Measurements from ENCODE around the gene OR51A2. TPM values are rescaled to one million over a fixed set of nuclear protein-coding genes. Genes with fewer than 3 reads are reported as not detected.
"Not testable (repeated sequence)": the region's sequence is repeated elsewhere in the genome, so short reads cannot be mapped to it uniquely, and the experiment has no call there.

OR51A2 gene
- polyA plus RNA-seq (ENCODE audit: insufficient read length) = not detected
- long read RNA-seq, donor 1 = 0 reads
- long read RNA-seq, donor 2 = 0 reads
- long read RNA-seq, donor 3 = 0 reads
- long read RNA-seq, donor 4 = 0 reads
- long read RNA-seq, donor 5 = 0 reads
- long read RNA-seq, donor 6 = 0 reads
- long read RNA-seq, donor 7 = 0 reads
- long read RNA-seq, donor 8 = 0 reads

- DNase-seq = not testable (repeated sequence)
These were observed at the start of gene OR51A2 for GRCh38 chr11:4955613-4956012. TSS of gene OR51A2 (minus strand) at chr11:4955713. CDS start at chr11:4955713, 0 bp downstream.

DNA sequence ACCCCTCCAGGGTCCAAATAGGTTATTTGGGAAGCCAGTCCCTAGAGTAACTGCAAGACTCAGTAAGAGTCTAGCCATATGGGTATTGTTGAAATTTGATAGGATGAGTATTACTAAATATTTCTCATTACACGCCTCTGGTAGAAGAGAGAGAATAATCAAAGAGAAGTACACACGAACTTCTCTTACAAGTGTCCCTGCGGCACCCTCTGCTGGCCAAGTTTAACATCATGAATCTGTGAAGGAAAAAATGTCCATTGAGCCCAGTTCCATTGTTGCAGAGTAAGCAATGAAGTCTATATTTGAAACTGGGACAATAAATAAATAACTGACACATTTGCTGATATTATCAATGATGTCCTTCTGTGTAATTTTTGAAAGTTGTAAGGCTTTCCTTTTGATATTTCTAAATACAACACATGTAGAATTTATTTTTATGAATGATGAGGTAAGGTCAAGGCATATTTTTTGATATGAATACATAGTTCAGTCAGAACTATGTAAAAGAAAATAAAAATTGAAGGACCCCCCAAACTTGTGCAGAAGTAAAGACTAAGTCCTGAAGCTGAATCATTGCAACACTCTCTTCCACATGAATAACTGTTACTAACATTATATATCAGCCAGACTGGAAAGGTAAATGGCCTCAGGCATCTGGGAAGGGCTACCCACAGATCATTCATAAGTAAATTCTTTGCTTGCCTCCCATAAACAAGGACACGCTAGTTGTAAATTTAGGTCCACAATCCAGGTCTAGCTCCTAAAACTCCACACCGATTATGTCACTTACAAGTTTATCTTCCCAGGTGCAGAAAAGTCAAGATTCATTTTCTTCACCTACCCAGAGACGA lies 49.1 kb upstream of the OR51A2 start:
- DNase-seq = peak; percentile 72

DNA sequence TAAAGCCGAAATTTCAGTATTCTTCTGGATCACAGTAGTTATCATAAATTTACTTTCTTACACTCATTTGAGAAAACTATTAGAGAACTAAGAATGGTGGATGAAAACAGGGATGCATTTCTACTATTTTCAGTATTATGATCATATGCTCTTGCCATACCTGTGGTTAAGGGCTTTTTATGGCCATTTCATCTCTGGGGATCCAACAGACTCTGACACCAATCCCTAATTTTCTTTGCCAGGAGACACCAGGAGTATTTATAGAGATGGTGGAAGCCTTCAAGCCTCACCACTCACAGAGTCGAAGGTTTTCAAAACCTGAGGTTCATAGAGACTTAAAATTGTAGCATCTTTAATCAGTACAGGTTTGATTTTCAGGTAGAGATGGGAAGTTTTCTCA lies 39.0 kb upstream of the OR51A2 start, which contains the start of gene OR51L1:
OR51L1 (plus strand) TSS at position 301 of the 400 bp plus-strand sequence. CDS start 4,132 bp downstream, outside the sequence.
- DNase-seq = no peak

- DNase-seq = no peak
These were observed 35.5 kb upstream of the OR51A2 start for GRCh38 chr11:4991060-4991459.

GRCh38 chr11:4983841-4984240 lies 28.3 kb upstream of the OR51A2 start:
- DNase-seq = peak; percentile 73

DNA sequence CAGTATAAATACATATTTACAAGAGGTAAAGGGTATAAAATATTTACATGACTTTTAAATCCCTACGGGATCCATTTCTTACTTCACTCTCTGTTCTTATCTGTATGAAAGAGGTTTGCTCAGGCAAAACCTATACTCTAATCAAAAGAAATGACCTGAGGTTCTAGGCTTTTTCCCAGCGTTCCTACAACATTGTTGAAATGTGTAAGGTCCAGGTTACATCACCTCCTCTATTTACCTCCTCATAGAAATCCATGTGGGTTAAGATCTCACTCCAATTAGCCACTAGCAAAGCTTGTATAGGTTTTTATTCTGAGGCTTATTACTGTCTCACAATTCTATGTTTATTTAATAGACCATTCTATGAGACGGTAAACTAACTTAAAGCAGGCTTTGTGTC lies 27.2 kb upstream of the OR51A2 start:
- DNase-seq = no peak

- no peak for DNase-seq
These were observed 23.5 kb upstream of the OR51A2 start for GRCh38 chr11:4979036-4979435.

DNA sequence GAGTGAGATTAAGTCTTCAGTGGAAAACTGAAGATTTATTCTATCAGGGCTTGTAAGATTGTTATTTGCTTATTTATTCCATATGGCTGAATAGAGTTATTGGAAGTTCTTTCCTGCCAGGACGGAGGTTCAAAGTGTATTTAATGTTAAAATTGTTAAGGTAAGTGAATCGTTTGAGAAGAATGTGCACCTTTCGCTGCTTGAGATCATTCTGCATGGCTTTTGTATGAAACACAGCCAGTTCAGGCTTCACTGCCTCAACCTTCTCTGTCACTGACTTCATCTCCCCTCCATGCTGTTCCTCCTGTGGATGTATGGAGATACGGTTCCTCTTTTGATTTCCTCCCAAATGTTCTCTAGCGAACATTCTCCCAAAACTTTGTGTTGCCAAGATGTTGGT lies 19.9 kb upstream of the OR51A2 start:
- DNase-seq = no peak

GRCh38 chr11:4962816-4963215 lies 7.3 kb upstream of the OR51A2 start:
- no peak for DNase-seq

GRCh38 chr11:4960877-4961276 lies 5.4 kb upstream of the OR51A2 start:
- no peak for DNase-seq

- DNase-seq = no peak
These were observed 1.9 kb upstream of the OR51A2 start for GRCh38 chr11:4957396-4957795.

DNA sequence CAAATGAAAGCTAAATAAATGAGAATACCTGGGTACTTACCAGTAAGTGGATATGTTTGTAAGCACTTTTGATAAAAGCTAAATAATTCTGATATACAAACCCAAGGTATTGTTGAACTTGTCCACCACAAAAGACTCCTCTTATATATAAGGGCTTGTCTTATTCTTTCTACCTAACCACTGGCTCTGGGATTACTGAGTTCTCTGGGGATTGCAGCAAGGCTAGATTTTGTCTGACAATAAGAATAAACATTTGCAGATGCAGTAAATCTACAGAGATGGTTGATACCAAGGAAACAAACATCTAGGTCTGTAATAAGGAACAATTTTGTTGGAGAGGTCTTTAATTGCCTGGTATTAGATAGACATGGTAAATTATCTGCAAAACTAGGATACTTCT lies 8.0 kb downstream of the OR51A2 start, which contains the start of gene OR51A4:
OR51A4 (minus strand) TSS at position 101 of the 400 bp plus-strand sequence. CDS start 505 bp downstream, outside the sequence.
- no peak for DNase-seq

DNA sequence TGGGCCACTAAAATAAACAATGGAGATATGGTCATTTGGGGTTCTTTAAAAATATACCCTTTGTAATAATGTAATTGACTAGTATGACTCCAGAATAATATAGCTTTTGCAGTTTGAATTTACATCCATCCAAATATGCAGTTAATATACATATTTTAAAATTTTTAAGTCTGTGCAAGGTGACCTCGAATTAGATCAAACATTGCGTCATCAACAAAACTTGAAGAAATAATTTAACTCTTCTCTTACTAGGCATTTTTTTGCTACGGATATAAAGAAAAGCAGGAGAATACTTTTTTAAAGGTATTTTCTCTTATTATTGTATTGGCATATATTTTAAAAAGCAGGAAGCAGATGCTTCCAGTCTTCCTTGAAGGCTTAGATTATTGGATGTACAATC lies 18.8 kb downstream of the OR51A2 start:
- DNase-seq = no peak

DNA sequence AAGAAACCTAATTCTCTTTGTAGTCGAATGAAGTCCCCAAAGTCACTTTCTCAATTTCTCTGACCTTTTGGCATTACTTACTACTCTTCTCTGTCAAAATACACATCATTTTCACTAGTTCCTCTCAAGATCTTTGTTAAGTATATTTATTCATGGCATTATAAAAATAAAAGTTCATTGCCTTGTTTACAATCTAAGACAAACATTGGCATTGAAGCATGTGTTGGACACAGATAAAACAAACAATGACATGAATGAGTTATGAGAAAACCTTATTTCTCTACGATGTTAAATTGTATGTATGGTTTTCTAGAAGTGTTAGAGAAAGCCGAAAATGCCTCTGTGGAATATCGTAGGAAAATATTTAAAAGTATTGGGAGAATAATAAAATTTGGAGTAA lies 22.8 kb downstream of the OR51A2 start:
- DNase-seq = no peak

GRCh38 chr11:4926608-4927007 lies 28.9 kb downstream of the OR51A2 start:
- no peak for DNase-seq

DNA sequence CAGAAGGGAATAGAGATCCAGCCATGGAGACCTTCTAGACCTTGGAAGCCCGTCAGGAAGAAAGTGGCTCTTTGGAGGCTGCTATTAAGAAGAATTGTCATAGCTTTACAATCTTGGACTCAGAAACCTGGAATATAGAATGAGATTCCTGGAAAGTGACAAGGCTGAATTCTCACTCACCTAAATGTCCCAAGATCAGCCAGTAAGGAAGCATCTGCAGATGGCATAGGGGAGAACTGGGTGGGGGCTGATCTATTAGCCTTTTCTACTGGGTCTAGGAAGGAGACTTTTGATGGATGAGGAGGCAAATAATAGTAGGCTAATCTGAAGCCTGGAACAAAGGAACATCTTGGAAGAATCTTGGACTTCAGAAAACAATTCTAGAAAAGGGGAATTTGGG lies 31.3 kb downstream of the OR51A2 start, which contains the start of gene OR51G1:
OR51G1 (minus strand) TSS at position 101 of the 400 bp plus-strand sequence; CDS start at position 101, 0 bp downstream.
- no peak for DNase-seq

GRCh38 chr11:4922304-4922703 lies 33.2 kb downstream of the OR51A2 start:
- no peak for DNase-seq

DNA sequence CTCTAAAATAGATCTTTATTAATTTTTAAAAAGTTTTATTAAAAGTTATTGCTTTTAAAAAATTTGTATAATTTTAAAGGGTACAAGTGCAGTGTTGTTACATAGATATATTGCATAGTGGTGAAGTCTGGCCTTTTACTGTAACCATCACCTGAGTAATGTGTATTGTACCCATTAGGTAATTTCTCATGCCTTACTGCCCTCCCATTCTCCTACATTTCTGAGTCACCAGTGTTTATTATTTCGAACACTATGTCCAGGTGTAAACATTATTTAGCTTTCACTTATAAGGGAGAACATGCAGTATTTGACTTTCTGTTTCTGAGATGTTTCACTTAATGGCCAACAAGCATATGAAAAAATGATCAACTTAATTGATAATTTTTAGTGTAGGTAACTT lies 33.7 kb downstream of the OR51A2 start:
- DNase-seq = no peak

GRCh38 chr11:4919250-4919649 lies 36.3 kb downstream of the OR51A2 start, which contains the start of gene OR51G2:
TSS of gene OR51G2 (minus strand) at chr11:4919350. CDS start at chr11:4915663, 3,687 bp downstream.
- DNase-seq = no peak

DNA sequence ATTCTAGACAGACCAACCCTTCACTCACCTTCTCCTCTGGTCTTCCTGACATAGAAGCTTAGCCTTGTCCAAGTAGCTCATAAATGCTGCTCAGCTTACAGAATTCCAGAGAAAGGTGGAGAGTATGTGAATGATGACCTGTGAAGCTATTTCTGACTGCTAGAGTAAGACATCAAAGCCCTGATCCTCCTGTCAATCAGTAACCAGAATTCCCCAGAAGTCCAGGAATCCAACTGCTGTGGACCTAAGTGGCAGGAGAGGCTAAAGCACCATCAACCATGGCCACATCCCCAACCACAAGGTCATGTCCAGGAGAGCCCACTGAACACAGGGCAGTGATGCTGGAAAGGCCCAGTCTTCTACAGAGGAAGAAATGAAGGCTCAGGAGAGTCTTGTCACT lies 38.9 kb downstream of the OR51A2 start:
- DNase-seq = peak; percentile 13
